HG03521 (cell line): ENCODE data around the gene GNB1L.

Source experiments
- ATAC-seq: cut with Tn5 transposase; IDR thresholded peaks from one replicate; pipeline ENCODE4 v1.9.1; 2021; ENCODE audit warnings: mild to moderate bottlenecking, moderate library complexity; ENCODE audit not compliant: unreplicated experiment

GNB1L gene

DNA sequence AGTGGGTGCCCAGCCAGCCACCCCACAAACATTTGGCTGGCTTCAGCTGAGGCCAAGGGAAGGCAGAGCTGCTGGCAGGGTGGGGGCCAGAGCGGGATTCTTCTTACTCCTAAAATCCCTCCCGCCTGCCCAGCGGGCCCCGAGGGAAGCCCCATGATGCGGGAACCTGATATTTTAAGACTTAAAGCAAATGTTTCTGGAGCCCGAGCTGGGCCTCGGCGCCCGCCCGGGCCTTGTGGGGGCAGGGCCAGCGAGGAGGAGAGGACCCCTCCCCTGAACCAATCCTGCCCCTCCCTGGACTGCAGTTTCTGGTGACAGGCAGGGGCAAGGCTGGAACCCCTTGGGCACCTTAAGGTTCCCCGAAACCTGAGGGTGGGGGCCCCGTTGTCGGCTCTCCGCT is 114.1 kb downstream of the GNB1L start:
- no peak for ATAC-seq

DNA sequence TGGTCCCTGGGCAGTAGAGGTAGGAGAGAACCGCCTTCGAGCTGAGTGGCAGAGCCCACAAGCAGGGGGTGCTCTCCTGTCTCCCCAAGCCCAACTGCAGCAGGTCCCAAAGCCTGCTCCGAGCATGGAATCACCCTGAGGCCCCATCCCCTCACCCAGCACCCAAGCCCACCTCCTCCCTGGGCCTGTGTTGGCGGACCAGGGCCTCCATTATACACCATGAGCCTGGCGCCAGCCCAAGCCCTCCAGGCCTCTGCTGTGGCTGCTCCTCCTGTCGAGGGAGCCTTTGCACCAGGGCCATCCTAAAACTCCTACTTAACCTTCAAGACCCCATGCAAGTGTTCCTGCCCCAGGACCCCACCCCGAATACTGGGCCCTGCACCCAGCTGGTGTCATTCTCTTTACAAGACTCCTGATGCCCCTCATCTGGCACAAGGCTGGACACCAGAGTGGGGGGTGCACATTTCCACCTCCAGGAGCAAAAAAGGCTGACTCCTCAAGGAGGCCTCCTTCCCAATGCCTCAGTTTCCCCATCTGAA is 114.7 kb downstream of the GNB1L start:
- ATAC-seq = no peak

DNA sequence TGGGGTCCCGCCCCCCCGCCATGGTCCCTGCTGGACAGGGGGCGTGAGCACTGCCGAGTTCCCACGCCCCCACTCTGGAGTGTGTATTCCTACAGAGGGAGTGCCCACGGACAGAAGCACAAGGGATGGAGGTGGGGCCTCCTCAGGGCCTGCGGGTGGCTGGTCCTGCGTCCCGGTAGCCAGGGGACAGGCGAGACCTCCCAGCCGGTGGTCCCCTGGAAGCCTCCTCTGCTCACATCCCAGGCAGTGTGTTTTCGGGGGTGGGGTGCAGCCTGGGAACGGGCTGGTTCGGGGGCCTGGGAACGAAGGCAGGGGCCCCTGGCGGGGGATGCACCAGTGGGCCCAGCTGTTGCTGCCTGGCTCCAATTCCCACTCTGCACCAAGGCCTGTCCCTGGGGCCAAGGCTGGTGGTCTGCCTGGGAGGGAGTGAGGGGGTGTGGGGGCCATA is 115.2 kb downstream of the GNB1L start:
- no peak for ATAC-seq

DNA sequence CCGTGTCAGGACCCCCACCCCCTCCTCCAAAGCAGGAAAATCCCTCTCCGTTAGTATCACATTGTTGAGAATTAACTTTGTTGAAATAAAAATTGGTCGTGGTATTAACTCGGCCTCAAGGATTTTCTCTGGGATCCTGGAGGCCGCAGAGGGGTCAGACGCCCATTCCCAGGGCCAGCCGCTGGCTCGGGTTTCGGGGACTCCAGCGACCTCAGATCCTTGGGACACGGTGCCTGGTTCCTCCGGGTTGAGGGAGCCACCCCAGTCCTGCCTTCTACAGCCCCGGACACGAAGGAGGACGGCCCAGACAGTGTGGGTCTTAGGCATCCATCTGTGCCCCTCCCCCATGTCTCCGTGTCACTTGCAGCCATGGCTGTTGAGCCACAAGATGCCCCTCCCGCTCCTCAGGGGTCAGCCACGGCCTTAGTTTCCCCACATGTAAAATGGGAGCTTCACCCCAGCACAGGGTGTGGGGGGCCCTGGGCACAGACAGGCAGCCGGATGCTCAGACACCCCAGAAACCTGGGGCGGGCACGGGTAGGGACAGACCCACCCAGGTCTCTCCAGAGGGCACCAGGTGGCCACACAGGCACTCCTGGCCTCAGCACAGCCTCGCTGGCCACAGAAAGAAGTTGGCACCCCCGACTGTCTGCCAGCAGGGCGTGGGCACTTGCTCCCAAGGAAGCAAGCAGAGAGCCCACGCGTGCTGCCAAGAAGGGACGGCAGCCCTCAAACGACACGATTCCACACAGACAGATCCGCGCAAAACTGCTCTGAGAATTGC is 115.8 kb downstream of the GNB1L start:
- ATAC-seq = no peak

DNA sequence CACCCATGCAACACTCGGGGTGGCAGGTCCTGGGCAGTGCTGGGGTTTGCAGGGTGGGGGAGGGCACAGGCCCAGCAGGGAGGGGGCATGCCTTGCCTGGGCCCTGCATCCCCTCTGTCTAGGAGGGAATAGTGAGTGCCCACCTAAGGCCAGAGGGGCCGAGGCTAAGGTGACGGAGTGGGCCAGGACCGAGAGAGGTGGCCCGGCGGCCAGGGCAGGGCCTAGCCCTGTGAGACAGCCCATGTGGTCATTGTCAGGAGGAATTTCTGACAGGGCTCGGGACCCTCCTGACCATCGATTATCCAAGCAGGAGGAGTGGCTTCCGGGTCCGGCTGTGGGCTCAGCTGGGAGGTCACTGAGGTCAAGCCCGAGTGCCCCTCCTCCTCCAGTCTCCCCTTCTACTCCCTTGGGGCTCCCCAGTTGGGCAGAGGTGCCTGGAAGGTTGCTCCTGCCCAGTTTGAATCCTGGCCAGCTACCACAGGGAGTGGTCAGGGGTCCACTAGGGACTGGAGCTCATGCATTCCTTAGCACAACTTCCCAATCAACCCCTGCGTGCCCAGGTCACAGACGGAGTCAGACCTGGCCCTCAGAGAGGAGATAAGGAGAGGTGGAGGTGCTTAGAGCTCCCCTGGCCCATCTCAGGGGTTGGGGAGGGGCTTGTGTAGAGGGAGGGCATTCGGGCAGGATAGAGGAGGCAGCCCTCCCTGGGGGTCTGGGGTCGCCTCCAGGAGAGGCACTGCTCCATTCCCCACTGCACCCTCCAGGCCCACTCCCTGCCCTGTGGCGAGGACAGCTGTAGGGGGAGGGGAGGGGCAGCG is 116.6 kb downstream of the GNB1L start:
- no peak for ATAC-seq

DNA sequence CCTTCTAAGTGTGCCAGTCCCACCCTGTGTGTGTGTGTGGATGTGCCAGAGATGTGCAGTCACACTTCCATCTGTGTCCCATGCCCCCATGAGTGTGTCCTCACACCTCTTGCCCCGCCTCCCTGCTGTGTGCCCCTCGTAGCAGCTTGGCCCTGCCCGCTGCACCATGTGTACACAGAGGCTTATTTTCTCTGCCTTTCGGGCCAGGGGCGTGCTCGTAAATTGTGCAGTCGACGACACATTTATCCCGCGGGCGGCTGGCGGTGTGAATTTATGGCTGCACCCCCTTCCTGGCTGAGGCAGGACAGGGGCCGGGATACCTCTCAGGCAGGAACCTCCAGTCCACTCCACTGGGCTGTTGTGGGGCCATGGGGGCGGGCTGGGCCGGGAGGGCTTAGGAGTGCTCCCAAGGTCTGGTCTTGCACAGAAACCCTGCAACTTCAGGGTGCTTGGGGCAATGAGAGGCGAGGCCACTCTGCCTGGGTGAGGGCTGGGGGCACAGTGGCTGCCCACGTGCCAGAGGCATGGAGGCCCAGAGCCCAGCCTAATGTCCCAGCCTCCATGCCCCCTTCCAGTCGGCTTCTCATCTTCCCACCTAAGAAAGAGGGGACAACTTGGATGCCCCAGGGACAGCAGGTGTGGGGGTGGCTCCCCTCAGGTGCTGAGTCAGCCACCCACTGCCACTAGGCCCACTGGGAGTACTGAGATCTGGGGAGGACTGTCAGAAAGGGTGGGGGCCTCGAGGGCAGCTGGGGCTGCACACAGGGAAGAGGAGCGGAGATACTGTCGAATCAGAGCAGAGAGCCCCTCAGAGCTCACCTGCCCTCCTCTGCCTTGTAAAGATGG is 118.8 kb downstream of the GNB1L start:
- ATAC-seq = no peak

DNA sequence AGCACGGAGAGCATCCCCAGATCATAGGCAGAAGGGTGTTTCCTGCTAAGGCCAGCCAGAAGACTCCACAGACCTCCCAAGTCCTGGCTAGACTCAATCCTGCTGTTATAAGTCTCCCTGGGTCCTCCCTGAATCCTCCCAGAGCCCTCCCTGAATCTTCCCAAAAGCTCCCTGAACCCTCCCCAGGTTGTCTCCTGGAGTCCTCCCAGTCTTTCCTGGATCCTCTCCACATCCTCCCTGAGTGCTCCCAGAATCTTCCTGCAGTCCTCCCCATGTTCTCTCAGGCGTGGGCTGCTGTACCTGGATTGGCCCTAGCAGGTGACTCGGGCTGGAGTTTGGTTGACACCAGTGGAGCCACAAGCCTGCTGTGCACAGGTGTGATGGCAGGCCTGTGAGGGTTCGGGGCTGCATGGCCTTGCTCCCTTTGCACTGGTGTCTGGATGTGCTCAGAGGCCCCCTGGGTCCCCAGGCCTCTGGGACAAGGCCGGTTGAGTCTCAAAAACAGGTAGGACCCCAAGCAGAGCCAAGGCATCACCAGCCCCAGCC is 119.8 kb downstream of the GNB1L start:
- ATAC-seq = no peak

DNA sequence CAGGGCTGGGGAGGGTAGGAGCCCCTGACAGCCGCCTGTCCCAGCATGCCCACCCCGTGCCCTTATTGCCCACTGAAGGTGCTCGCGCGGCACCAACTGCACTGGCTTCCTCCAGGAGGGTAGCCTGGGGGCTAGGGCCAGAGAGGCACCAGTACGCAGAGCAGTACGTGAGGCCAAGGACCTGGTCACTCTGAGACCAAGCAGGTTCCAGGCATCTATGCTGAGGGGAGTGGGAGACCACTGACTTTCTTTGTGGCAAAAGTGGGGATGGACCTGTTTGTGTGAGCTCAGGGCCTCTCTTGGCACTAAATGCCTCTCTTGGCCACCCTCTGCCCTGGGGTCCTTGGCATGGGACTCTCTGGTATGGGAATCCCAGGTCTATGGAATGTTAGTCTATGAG is 120.5 kb downstream of the GNB1L start:
- ATAC-seq = no peak

DNA sequence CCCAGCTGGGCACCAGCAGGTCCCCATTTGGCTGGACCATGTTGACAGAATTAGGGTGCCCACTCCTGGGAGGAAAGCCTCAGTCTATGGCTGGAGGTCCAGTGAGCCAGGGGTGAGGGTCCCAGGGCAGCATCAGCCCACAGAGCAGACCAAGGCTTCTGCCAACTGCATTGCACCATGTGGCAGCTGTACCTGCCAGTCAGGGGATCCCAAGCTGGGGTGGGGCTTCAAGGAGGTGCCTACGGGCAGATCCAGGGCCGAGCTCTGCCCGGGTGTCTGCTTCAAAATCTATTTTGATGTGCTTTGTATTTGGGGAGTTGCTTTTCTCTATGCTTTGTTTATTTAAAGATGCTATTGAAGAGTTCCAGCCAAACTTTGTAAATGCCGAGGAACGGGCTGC is 120.9 kb downstream of the GNB1L start:
- ATAC-seq = no peak
